GF-D8 (cell line): ENCODE results near the gene MRPS34.

ENCODE experiments used
- DNase-seq: peaks from one replicate; lab custom pipeline; 2025; lab: John Stamatoyannopoulos, UW

MRPS34 gene

GRCh38 chr16:1727651-1728624 lies 45.0 kb downstream of the MRPS34 start:
- no peak for DNase-seq

DNA sequence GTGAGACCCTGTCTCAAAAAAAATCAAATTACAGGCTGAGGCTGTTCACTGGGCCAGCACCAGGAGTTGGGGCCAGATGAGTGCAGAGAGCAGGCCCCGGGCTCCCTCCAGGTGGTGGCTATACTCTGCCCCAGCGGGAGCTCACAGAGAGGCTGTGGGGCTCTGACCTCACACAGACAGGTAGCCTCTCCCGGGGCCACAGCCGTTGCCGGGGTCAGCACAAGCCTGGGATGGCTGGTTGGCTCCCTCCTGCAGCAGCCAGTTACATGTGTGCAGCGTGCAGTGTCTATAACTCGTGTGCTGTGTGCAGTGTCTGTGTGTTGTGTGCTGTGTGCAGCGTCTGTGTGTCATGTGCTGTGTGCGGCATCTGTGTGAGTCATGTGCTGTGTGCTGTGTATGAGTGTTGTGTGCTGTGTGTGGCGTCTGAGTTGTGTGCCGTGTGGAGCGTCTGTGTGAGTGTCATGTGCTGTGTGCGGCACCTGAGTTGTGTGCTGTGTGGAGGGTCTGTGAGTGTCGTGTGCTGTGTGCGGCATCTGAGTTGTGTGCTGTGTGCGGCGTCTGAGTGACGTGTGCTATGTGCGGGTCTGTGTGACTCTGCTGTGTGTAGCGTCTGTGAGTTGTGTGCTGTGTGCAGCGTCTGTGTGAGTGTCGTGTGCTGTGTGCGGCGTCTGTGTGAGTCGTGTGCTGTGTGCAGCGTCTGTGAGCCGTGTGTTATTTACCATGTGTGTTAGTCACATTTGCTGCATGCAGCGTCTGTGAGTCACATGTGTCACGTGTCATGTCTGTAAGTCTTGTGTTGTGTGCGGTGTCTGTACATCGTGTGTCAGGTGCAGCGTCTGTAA lies 46.1 kb downstream of the MRPS34 start:
- DNase-seq, result no peak

DNA sequence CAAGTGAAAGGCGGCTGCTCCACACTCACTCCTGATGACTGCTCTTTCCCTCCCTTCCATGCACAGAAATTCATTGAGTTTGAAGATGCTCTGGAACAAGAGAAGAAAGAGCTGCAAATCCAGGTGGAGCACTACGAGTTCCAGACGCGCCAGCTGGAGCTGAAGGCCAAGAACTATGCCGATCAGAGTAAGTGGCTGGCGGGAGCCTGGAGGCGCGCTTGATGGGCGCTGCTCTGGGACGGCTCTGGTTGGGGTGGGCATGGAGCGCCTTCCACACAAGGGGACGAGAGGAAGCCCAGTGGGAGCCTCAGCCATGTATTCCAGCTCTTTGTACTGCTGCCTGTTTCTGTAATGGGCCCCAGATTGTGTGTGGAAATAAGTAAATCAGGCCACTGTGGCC lies 48.4 kb downstream of the MRPS34 start:
- DNase-seq, result no peak

DNA sequence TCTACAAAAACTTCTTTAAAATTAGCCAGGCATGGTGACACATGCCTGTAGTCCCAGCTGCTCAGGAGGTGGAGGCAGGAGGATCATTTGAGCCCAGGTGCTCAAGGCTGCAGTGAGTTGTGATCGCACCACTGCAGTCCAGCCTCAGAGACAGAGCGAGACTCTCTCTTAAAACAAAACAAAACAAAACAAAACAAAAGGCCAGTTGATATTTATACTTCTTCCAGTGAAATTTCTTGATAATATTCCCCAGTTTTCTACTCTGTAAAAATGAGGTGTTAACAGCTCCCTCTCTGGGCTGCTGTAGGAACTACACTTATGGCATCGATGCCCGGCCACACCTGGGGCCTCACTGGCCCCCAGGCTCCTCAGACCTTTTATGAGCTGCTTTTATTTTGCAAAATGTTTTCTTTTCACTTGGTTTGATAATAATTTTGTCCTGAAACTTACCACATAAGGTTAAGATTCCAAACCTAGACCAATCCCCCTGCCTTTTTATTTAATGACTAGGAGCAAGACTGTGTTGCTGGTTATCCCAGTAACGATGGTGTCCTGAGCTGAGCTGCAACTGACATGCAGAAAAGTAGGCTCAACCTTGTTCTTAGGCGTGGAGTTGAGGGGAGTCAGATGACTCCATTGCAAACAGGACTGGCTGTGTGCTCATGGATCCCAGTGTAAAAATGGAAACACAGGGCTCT lies 49.3 kb downstream of the MRPS34 start:
- DNase-seq, result no peak
